Vagina (tissue), 2 donors: ENCODE results near the gene COBLL1. TPM values are rescaled to one million over a fixed set of nuclear protein-coding genes. Genes with fewer than 3 reads are reported as not detected.
"Not testable (repeated sequence)": the region's sequence is repeated elsewhere in the genome, so short reads cannot be mapped to it uniquely, and the experiment has no call there.

Experiments used
- DNase-seq, 2 donors: peaks; one replicate each; pipeline ENCODE4 v3.0.0-alpha.2; 2017; ENCODE audit errors: extremely low spot score in 2 of 2
- H3K27ac ChIP-seq: fragments of 200-600 bp; sonication (generic); one replicate; pipeline ENCODE4 v1.5.1; 2019
- H3K27me3 ChIP-seq: fragments of 200-600 bp; sonication (generic); one replicate; pipeline ENCODE4 v1.5.1; 2019
- H3K36me3 ChIP-seq, 2 donors: fragments of 200-600 bp; sonication (generic); one replicate each; pipeline ENCODE4 v1.5.1; 2017 to 2019
- H3K4me1 ChIP-seq: fragments of 200-600 bp; sonication (generic); one replicate; pipeline ENCODE4 v1.5.1; 2019
- H3K4me3 ChIP-seq, 2 donors: fragments of 200-600 bp; sonication (generic); 1 replicate in 1 of 2; 2 replicates in 1 of 2; pipeline ENCODE4 v1.5.1; 2016 to 2019
- H3K9me3 ChIP-seq: fragments of 200-600 bp; sonication (generic); one replicate; pipeline ENCODE4 v1.5.1; 2019
- POLR2A ChIP-seq, 2 donors: fragments of 450-650 bp; IDR thresholded peaks; one replicate each; pipeline ENCODE4 v1.6.1; 2017; ENCODE audit warnings: antibody characterized with exemption in 2 of 2, mild to moderate bottlenecking in 2 of 2, moderate library complexity in 2 of 2
- POLR2AphosphoS5 ChIP-seq, 2 donors: sonication (generic); formaldehyde crosslinking; IDR thresholded peaks; one replicate each; pipeline ENCODE4 v1.9.0; 2017; ENCODE audit warnings: antibody characterized with exemption in 2 of 2, mild to moderate bottlenecking in 2 of 2, low read depth in 1 of 2; ENCODE audit not compliant: insufficient read depth in 1 of 2
- intact Hi-C: fragments of 100-400 bp; cut with DNase I; formaldehyde crosslinking; loops from one replicate; pipeline ENCODE4 v1.15.1; 2023
- total RNA-seq: library from RNA; depleted of rRNA; stranded (reverse); fragments of >200 nt; gene quantifications from one replicate; pipeline ENCODE4 v1.2.3, GENCODE V29; 2016
- TF ChIP-seq, protein P1 (sequence below), 3 experiments: fragments of 450-650 bp in 2 of 3; fragments of 200-600 bp in 1 of 3; sonication (generic) in 1 of 3; IDR thresholded peaks; one replicate each; pipeline ENCODE4 v1.5.1; 2017 to 2019; ENCODE audit warnings: antibody characterized with exemption in 3 of 3, mild to moderate bottlenecking in 2 of 3, moderate library complexity in 2 of 3

Gene COBLL1
- total RNA-seq, 1 donor from 2014 or later, result 79.6 TPM

DNA sequence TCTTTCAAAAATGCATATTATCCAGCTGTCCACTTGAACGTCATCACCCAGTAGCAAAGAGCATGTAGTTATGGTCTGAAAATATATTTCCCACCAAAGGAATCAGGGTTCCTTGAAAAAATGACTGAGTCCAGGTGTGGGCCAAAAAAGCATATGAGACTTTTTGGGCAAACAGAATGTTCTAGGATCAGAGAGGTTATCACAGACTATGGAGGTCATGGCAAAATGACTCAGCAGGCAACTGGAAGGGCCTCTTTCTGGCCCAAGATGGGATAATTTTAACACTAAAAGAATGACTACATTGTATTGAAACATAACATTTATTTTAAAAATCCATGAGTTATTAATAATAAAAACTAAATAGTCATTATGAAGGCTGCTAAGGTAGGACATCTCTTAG, 77.1 kb downstream of the COBLL1 start:
- H3K27ac ChIP-seq, result no peak overlapping the region
- no peak for DNase-seq
- H3K9me3 ChIP-seq, result no peaks in the 10 kb centered on the region
- intact Hi-C loops, result no loop called here
- H3K4me3 ChIP-seq, result no peak overlapping the region
- no peaks in the 10 kb centered on the region for H3K36me3 ChIP-seq
- H3K4me1 ChIP-seq, result peaks cover 7% of the 10 kb centered on the region
- no peaks in the 10 kb centered on the region for H3K27me3 ChIP-seq
- TF ChIP-seq POLR2A (IDR thresholded peaks at IDR 0.05) (no peak), POLR2AphosphoS5 (IDR thresholded peaks at IDR 0.05; ENCODE audit: insufficient read depth in 1 of 2, low read depth in 1 of 2) (no peak)
- TF ChIP-seq, protein P1, sequence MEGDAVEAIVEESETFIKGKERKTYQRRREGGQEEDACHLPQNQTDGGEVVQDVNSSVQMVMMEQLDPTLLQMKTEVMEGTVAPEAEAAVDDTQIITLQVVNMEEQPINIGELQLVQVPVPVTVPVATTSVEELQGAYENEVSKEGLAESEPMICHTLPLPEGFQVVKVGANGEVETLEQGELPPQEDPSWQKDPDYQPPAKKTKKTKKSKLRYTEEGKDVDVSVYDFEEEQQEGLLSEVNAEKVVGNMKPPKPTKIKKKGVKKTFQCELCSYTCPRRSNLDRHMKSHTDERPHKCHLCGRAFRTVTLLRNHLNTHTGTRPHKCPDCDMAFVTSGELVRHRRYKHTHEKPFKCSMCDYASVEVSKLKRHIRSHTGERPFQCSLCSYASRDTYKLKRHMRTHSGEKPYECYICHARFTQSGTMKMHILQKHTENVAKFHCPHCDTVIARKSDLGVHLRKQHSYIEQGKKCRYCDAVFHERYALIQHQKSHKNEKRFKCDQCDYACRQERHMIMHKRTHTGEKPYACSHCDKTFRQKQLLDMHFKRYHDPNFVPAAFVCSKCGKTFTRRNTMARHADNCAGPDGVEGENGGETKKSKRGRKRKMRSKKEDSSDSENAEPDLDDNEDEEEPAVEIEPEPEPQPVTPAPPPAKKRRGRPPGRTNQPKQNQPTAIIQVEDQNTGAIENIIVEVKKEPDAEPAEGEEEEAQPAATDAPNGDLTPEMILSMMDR (IDR thresholded peaks at IDR 0.05), result no peak

DNA sequence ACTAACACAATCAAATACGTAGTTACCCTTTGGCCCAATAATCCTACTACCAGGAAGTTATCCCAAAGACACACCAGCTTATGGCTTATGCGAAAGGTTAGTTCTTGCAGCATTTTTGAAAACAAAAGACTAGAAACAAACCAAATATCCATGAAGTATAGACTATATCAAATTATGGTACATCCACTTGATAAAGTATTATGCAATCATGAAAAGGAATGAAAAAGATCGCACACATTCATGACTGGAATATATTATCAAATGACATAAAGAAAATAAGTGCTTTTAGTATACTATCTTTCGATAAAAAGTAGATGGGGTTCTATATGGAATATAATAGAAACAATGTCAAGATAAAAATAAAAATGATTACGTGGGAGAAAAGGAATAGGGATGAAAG, 78.2 kb downstream of the COBLL1 start:
- no peak overlapping the region for H3K4me3 ChIP-seq
- peaks cover 10% of the 10 kb centered on the region for H3K4me1 ChIP-seq
- no peaks in the 10 kb centered on the region for H3K36me3 ChIP-seq
- intact Hi-C loops, result no loop called here
- no peak for DNase-seq
- H3K9me3 ChIP-seq, result no peaks in the 10 kb centered on the region
- no peaks in the 10 kb centered on the region for H3K27me3 ChIP-seq
- no peak overlapping the region for H3K27ac ChIP-seq
- TF ChIP-seq, protein P1 (IDR thresholded peaks at IDR 0.05), result no peak
- no peak for TF ChIP-seq POLR2A (IDR thresholded peaks at IDR 0.05)
- TF ChIP-seq POLR2AphosphoS5 (IDR thresholded peaks at IDR 0.05; ENCODE audit: insufficient read depth in 1 of 2, low read depth in 1 of 2), result no peak

DNA sequence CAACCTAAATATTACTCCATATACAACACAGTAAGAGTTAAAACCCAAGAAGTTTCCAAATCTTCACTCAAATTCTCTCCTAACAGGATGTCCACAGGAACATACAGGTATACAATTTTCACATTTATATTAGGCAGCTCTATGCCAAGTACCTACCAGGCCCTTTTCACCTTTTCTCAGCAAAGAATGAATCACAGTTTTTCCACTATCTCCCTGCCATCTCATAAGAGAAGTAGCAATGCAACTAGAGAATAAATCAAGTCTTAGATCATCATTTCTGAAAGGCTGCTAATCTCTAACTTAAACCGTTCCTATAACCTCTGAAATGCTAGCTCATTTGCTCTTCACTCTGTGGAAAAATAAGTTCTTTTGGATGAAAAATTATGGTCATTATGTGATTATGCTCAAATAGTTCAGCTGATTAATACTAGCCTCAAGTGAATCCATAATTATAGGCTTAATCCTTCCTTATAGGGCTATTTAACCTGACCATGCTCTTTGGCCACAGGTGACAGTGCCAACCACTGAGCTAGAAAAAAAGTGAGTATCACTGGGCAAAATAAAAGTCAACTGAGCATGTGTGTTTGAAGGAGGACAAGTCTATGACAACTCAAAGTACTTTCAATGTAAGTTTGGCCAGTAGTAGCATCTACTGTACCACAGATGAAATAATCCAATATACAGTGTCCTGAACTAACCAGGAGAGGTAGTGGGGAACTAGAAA, 79.7 kb downstream of the COBLL1 start:
- intact Hi-C loops, result no loop called here
- Histone ChIP-seq H3K9me3 (no peaks in the 10 kb centered on the region), H3K27me3 (no peaks in the 10 kb centered on the region), H3K36me3 (no peaks in the 10 kb centered on the region), H3K4me1 (peaks cover 15% of the 10 kb centered on the region), H3K27ac (no peak overlapping the region), H3K4me3 (no peak overlapping the region)
- DNase-seq, result no peak
- TF ChIP-seq POLR2A (IDR thresholded peaks at IDR 0.05) (no peak), POLR2AphosphoS5 (IDR thresholded peaks at IDR 0.05; ENCODE audit: insufficient read depth in 1 of 2, low read depth in 1 of 2) (no peak)
- TF ChIP-seq, protein P1 (IDR thresholded peaks at IDR 0.05), result no peak

- intact Hi-C loops, H3K27me3 ChIP-seq, H3K4me3 ChIP-seq, H3K36me3 ChIP-seq, DNase-seq, H3K9me3 ChIP-seq, H3K27ac ChIP-seq: not testable (repeated sequence)
- H3K4me1 ChIP-seq, result peaks cover 15% of the 10 kb centered on the region
These were observed 80.4 kb downstream of the COBLL1 start for GRCh38 chr2:164761201-164761600.

- peaks cover 15% of the 10 kb centered on the region for H3K4me1 ChIP-seq
- no peaks in the 10 kb centered on the region for H3K9me3 ChIP-seq
- no peaks in the 10 kb centered on the region for H3K27me3 ChIP-seq
- H3K36me3 ChIP-seq, result no peaks in the 10 kb centered on the region
- no peak overlapping the region for H3K27ac ChIP-seq
- DNase-seq, result no peak
- no peak overlapping the region for H3K4me3 ChIP-seq
- intact Hi-C loops, result no loop called here
- TF ChIP-seq, protein P1 (IDR thresholded peaks at IDR 0.05), result no peak
- TF ChIP-seq POLR2A (IDR thresholded peaks at IDR 0.05) (no peak), POLR2AphosphoS5 (IDR thresholded peaks at IDR 0.05; ENCODE audit: insufficient read depth in 1 of 2, low read depth in 1 of 2) (no peak)
These were observed 81.4 kb downstream of the COBLL1 start for GRCh38 chr2:164760179-164760578.
